ENCODE measurements around the gene ASAH2.

The ASAH2 gene

GRCh38 chr10:50286996-50287803 lies 35.9 kb upstream of the ASAH2 start:
- Histone ChIP-seq H3K36me3 (ENCODE audit: insufficient read depth, insufficient read length, low read length) (no peaks in the 10 kb centered on the region), H3K4me3 (ENCODE audit: insufficient read length, low read depth) (no peak overlapping the region), H3K9ac (ENCODE audit: insufficient read length, low read depth) (no peak overlapping the region), H3K27me3 (ENCODE audit: insufficient read depth, insufficient read length) (no peaks in the 10 kb centered on the region), H3K9me3 (ENCODE audit: insufficient read depth, low read length) (no peaks in the 10 kb centered on the region), H3K4me1 (ENCODE audit: insufficient read depth, insufficient read length) (no peaks in the 10 kb centered on the region)
- no peak for DNase-seq (ENCODE audit: low read depth, low spot score)
- TF ChIP-seq YY1 (IDR thresholded peaks at IDR 0.05; ENCODE audit: insufficient read depth, insufficient read length) (no peak), ZNF274 (IDR thresholded peaks at IDR 0.05; ENCODE audit: low read depth, low read length) (no peak), SUZ12 (IDR thresholded peaks at IDR 0.05; ENCODE audit: extremely low read depth, insufficient read depth, insufficient read length) (no peak)

GRCh38 chr10:50286517-50286916 lies 35.2 kb upstream of the ASAH2 start:
- TF ChIP-seq ZNF274 (IDR thresholded peaks at IDR 0.05; ENCODE audit: low read depth, low read length) (no peak), SUZ12 (IDR thresholded peaks at IDR 0.05; ENCODE audit: extremely low read depth, insufficient read depth, insufficient read length) (no peak)
- no peak for DNase-seq (ENCODE audit: low read depth, low spot score)
- no peaks in the 10 kb centered on the region for H3K9me3 ChIP-seq (ENCODE audit: insufficient read depth, low read length)
- H3K4me3 ChIP-seq (ENCODE audit: insufficient read length, low read depth) = no peak overlapping the region
- no peaks in the 10 kb centered on the region for H3K4me1 ChIP-seq (ENCODE audit: insufficient read depth, insufficient read length)
- H3K9ac ChIP-seq (ENCODE audit: insufficient read length, low read depth) = no peak overlapping the region
- no peaks in the 10 kb centered on the region for H3K36me3 ChIP-seq (ENCODE audit: insufficient read depth, insufficient read length, low read length)
- no peaks in the 10 kb centered on the region for H3K27me3 ChIP-seq (ENCODE audit: insufficient read depth, insufficient read length)

- H3K4me1 ChIP-seq (ENCODE audit: insufficient read depth, insufficient read length) = no peaks in the 10 kb centered on the region
- no peak for TF ChIP-seq YY1 (IDR thresholded peaks at IDR 0.05; ENCODE audit: insufficient read depth, insufficient read length)
- no peak for TF ChIP-seq ZNF274 (IDR thresholded peaks at IDR 0.05; ENCODE audit: low read depth, low read length)
- TF ChIP-seq SUZ12 (IDR thresholded peaks at IDR 0.05; ENCODE audit: extremely low read depth, insufficient read depth, insufficient read length) = no peak
- H3K27me3 ChIP-seq (ENCODE audit: insufficient read depth, insufficient read length) = no peaks in the 10 kb centered on the region
- no peaks in the 10 kb centered on the region for H3K36me3 ChIP-seq (ENCODE audit: insufficient read depth, insufficient read length, low read length)
- no peaks in the 10 kb centered on the region for H3K9me3 ChIP-seq (ENCODE audit: insufficient read depth, low read length)
- no peak overlapping the region for H3K9ac ChIP-seq (ENCODE audit: insufficient read length, low read depth)
- H3K4me3 ChIP-seq (ENCODE audit: insufficient read length, low read depth) = no peak overlapping the region
- no peak for DNase-seq (ENCODE audit: low read depth, low spot score)
Measured at GRCh38 chr10:50281967-50282522, 30.7 kb upstream of the ASAH2 start.

GRCh38 chr10:50281210-50281966 lies 30.1 kb upstream of the ASAH2 start:
- Histone ChIP-seq H3K27me3 (ENCODE audit: insufficient read depth, insufficient read length) (no peaks in the 10 kb centered on the region), H3K4me1 (ENCODE audit: insufficient read depth, insufficient read length) (no peaks in the 10 kb centered on the region), H3K9ac (ENCODE audit: insufficient read length, low read depth) (no peak overlapping the region), H3K36me3 (ENCODE audit: insufficient read depth, insufficient read length, low read length) (no peaks in the 10 kb centered on the region), H3K9me3 (ENCODE audit: insufficient read depth, low read length) (no peaks in the 10 kb centered on the region), H3K4me3 (ENCODE audit: insufficient read length, low read depth) (no peak overlapping the region)
- TF ChIP-seq YY1 (IDR thresholded peaks at IDR 0.05; ENCODE audit: insufficient read depth, insufficient read length) (no peak), SUZ12 (IDR thresholded peaks at IDR 0.05; ENCODE audit: extremely low read depth, insufficient read depth, insufficient read length) (no peak)
- no peak for DNase-seq (ENCODE audit: low read depth, low spot score)

- no peaks in the 10 kb centered on the region for H3K4me1 ChIP-seq (ENCODE audit: insufficient read depth, insufficient read length)
- H3K9me3 ChIP-seq (ENCODE audit: insufficient read depth, low read length) = no peaks in the 10 kb centered on the region
- no peak overlapping the region for H3K4me3 ChIP-seq (ENCODE audit: insufficient read length, low read depth)
- TF ChIP-seq ZNF274 (IDR thresholded peaks at IDR 0.05; ENCODE audit: low read depth, low read length) (no peak), YY1 (IDR thresholded peaks at IDR 0.05; ENCODE audit: insufficient read depth, insufficient read length) (no peak), SUZ12 (IDR thresholded peaks at IDR 0.05; ENCODE audit: extremely low read depth, insufficient read depth, insufficient read length) (no peak)
- H3K27me3 ChIP-seq (ENCODE audit: insufficient read depth, insufficient read length) = no peaks in the 10 kb centered on the region
- DNase-seq (ENCODE audit: low read depth, low spot score) = no peak
- H3K9ac ChIP-seq (ENCODE audit: insufficient read length, low read depth) = no peak overlapping the region
- H3K36me3 ChIP-seq (ENCODE audit: insufficient read depth, insufficient read length, low read length) = no peaks in the 10 kb centered on the region
Measured at GRCh38 chr10:50280049-50280841, 28.9 kb upstream of the ASAH2 start.

GRCh38 chr10:50279489-50279888 lies 28.2 kb upstream of the ASAH2 start:
- no peak for DNase-seq (ENCODE audit: low read depth, low spot score)
- no peaks in the 10 kb centered on the region for H3K27me3 ChIP-seq (ENCODE audit: insufficient read depth, insufficient read length)
- H3K4me3 ChIP-seq (ENCODE audit: insufficient read length, low read depth) = no peak overlapping the region
- TF ChIP-seq YY1 (IDR thresholded peaks at IDR 0.05; ENCODE audit: insufficient read depth, insufficient read length) (no peak), ZNF274 (IDR thresholded peaks at IDR 0.05; ENCODE audit: low read depth, low read length) (no peak), SUZ12 (IDR thresholded peaks at IDR 0.05; ENCODE audit: extremely low read depth, insufficient read depth, insufficient read length) (no peak)
- no peaks in the 10 kb centered on the region for H3K9me3 ChIP-seq (ENCODE audit: insufficient read depth, low read length)
- H3K36me3 ChIP-seq (ENCODE audit: insufficient read depth, insufficient read length, low read length) = no peaks in the 10 kb centered on the region
- H3K4me1 ChIP-seq (ENCODE audit: insufficient read depth, insufficient read length) = no peaks in the 10 kb centered on the region
- no peak overlapping the region for H3K9ac ChIP-seq (ENCODE audit: insufficient read length, low read depth)

Data from NT2/D1 (cell line).